Measurements from ENCODE around the gene CELSR3. TPM values are rescaled to one million over a fixed set of nuclear protein-coding genes. Genes with fewer than 3 reads are reported as not detected.

CELSR3 gene
- total RNA-seq, 4 donors from 2014 or later = 0.33 to 1.3 (median 0.63) TPM

DNA sequence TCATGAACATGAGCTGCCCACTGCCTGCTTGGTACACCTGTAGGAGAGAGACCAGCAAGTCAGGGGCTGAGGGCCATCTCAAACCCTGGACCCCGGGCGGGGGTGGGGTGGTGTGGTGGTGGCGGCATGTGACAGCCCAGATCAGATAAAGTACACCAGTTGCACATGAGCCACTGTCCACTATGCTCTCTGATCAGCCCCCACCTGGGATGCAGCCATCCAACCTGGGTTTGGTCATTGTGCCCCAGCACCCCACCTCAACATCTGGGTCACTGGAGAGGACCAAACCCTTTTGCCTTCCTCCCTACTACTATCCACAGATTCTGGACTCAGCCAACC lies 26.0 kb upstream of the CELSR3 start:
- no peak overlapping the region for H3K4me3 ChIP-seq
- WGBS = 87% methylated on average over 3 of the region's 3 CpGs
- TF ChIP-seq POLR2AphosphoS5 (IDR thresholded peaks at IDR 0.05) = no peak
- no peak for DNase-seq (ENCODE audit: extremely low spot score)
- intact Hi-C loops (cut with DNase I) = loop anchor here (5.0 kb wide), 1 partner anchor 54 kb away; no protein-coding TSS in a partner anchor
- H3K4me1 ChIP-seq = peaks cover 38 to 62% (median 49%) of the 10 kb centered on the region in 4 donors
- peaks cover 55 to 66% (median 66%) of the 10 kb centered on the region in 4 donors for H3K36me3 ChIP-seq
- H3K27me3 ChIP-seq = no peaks in the 10 kb centered on the region
- H3K9me3 ChIP-seq = no peaks in the 10 kb centered on the region
- H3K27ac ChIP-seq (replicated peaks in 1 of 4) = no peak overlapping the region

DNA sequence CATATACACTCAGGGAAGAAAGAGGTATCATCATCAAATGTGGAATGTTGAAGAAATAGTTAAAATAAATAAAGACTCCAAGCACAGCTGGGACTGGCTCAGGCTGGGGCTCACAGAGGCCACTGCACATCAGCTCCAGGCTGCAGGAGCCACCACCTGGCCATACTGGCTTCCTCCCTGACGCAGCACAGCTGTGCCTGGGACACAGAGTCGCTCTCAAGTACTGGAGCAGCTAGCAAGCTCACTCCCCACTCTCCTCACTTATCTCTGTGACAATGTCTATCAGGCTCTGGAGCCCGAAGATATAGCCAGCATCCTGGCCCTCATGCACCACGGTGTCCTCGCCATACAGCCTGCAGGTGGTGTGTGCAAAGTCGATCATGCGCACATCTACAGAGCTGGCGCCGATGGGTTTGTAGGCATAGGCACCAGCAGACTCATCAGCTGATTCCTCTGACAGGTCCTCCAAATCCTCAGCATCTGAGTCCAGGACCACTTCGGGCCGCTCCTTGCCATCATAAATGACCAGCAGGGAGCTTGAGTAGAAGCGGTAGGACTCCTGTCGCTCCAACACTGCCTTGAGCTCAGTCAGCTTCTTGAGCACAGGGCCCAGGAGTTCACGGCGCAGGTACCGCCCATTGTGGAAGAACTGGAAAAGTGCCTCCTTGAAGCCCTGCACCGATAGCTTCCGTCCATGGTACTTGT lies 25.5 kb upstream of the CELSR3 start:
- WGBS = 76% methylated on average over 13 of the region's 18 CpGs
- DNase-seq (ENCODE audit: extremely low spot score) = no peak
- TF ChIP-seq EP300 (IDR thresholded peaks at IDR 0.05) (no peak), POLR2AphosphoS5 (IDR thresholded peaks at IDR 0.05) (no peak), POLR2A (IDR thresholded peaks at IDR 0.05; ENCODE audit: low read depth) (no peak)
- TF ChIP-seq, protein P1, sequence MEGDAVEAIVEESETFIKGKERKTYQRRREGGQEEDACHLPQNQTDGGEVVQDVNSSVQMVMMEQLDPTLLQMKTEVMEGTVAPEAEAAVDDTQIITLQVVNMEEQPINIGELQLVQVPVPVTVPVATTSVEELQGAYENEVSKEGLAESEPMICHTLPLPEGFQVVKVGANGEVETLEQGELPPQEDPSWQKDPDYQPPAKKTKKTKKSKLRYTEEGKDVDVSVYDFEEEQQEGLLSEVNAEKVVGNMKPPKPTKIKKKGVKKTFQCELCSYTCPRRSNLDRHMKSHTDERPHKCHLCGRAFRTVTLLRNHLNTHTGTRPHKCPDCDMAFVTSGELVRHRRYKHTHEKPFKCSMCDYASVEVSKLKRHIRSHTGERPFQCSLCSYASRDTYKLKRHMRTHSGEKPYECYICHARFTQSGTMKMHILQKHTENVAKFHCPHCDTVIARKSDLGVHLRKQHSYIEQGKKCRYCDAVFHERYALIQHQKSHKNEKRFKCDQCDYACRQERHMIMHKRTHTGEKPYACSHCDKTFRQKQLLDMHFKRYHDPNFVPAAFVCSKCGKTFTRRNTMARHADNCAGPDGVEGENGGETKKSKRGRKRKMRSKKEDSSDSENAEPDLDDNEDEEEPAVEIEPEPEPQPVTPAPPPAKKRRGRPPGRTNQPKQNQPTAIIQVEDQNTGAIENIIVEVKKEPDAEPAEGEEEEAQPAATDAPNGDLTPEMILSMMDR (IDR thresholded peaks at IDR 0.05) = no peak
- no peaks in the 10 kb centered on the region for H3K27me3 ChIP-seq
- no peak overlapping the region for H3K27ac ChIP-seq (replicated peaks in 1 of 4)
- intact Hi-C loops (cut with DNase I) = loop anchor here (5.0 kb wide), 1 partner anchor 54 kb away; no protein-coding TSS in a partner anchor
- no peaks in the 10 kb centered on the region for H3K9me3 ChIP-seq
- H3K4me1 ChIP-seq = peaks cover 42 to 62% (median 49%) of the 10 kb centered on the region in 4 donors
- H3K4me3 ChIP-seq = no peak overlapping the region
- H3K36me3 ChIP-seq = peaks cover 55 to 61% (median 61%) of the 10 kb centered on the region in 4 donors

DNA sequence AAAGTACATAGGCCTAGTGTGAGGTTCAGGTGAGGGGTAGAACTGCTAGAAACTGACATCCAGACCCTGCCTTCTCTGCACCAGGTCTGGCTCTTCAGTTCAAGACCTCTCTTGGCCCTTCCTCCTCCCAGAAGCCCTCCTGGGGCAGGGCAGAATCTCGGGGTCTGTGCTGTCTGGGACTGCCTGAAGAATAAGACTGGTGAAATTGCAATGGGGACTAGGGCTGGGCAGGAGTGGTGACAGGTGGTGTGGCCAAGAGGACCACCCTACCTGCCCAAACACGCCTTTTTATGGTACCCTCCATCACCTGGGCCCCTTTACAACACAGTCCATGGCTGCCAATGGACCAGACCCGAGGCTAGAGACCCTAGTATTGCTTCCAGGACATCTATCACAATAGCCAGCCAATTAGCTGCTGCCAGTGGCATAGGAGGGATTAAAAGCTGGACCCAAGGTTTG lies 24.6 kb upstream of the CELSR3 start:
- 49% methylated on average over 3 of the region's 3 CpGs for WGBS
- no peaks in the 10 kb centered on the region for H3K9me3 ChIP-seq
- peaks cover 38 to 60% (median 49%) of the 10 kb centered on the region in 4 donors for H3K4me1 ChIP-seq
- intact Hi-C loops (cut with DNase I) = loop anchor here (5.0 kb wide), 1 partner anchor 55 kb away; no protein-coding TSS in a partner anchor
- no peak overlapping the region for H3K4me3 ChIP-seq
- H3K27ac ChIP-seq (replicated peaks in 1 of 4) = peak overlapping the region in 3 of 4 donors; percentile 38 to 85 (median 59)
- TF ChIP-seq, protein P1 (IDR thresholded peaks at IDR 0.05) = no peak
- no peak for TF ChIP-seq POLR2AphosphoS5 (IDR thresholded peaks at IDR 0.05)
- TF ChIP-seq EP300 (IDR thresholded peaks at IDR 0.05) = no peak
- TF ChIP-seq POLR2A (IDR thresholded peaks at IDR 0.05; ENCODE audit: low read depth) = no peak
- H3K27me3 ChIP-seq = no peaks in the 10 kb centered on the region
- DNase-seq (ENCODE audit: extremely low spot score) = no peak
- H3K36me3 ChIP-seq = peaks cover 47 to 59% (median 57%) of the 10 kb centered on the region in 4 donors

DNA sequence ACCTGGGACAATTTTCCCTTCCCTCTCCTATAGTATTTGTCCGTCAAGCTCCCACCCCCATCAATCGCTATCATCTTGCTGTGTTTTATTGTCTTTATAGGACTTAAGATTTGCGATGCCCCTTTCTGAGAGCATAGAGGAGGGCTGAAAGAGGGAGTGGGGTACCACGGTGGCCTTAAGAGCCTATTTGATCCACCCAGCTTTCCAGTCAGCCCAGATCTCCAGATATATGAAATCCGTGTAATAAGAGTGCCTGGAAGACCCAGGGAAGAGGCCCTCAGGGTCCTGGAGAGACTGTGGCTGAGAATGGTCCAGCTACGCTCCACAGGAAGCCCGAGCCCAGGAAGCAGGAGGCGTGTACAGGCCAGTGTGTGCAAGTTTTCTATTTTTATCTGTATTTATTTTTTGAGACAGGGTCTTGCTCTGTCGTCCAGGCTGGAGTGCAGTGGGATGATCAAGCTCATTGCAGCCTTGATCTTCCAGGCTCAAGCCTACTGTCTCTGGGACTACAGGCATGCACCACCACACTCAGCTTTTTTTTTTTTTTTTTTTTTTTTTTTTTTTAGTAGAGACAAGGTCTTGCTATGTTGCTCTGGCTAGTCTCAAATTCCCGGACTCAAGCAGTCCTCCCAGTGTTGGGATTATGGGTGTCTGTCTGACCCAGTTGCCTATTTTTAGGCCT lies 24.0 kb upstream of the CELSR3 start:
- peaks cover 38 to 54% (median 49%) of the 10 kb centered on the region in 4 donors for H3K4me1 ChIP-seq
- peaks cover 47 to 59% (median 57%) of the 10 kb centered on the region in 4 donors for H3K36me3 ChIP-seq

More for the DNA sequence above, 24.0 kb upstream of the CELSR3 start:
- H3K27me3 ChIP-seq = no peaks in the 10 kb centered on the region
- peak overlapping the region; percentile 81 to 98 (median 86) for H3K4me3 ChIP-seq
- 56% methylated on average over 10 of the region's 10 CpGs for WGBS
- intact Hi-C loops (cut with DNase I) = loop anchor here (5.0 kb wide), 1 partner anchor 56 kb away; no protein-coding TSS in a partner anchor
- TF ChIP-seq POLR2AphosphoS5 (IDR thresholded peaks at IDR 0.05) = no peak
- no peak for TF ChIP-seq EP300 (IDR thresholded peaks at IDR 0.05)
- TF ChIP-seq POLR2A (IDR thresholded peaks at IDR 0.05; ENCODE audit: low read depth) = no peak
- TF ChIP-seq, protein P1 (IDR thresholded peaks at IDR 0.05) = no peak
- no peaks in the 10 kb centered on the region for H3K9me3 ChIP-seq
- H3K27ac ChIP-seq (replicated peaks in 1 of 4) = peak overlapping the region; percentile 80 to 87 (median 86)
- no peak for DNase-seq (ENCODE audit: extremely low spot score)
